Measurements from ENCODE around the gene HDGFL3. TPM values are rescaled to one million over a fixed set of nuclear protein-coding genes. Genes with fewer than 3 reads are reported as not detected.

HDGFL3 gene
- total and polyA plus RNA-seq, 10 of the 15 experiments (the other 5 are each of a cell fraction or from before 2014, with no cell fraction given): 5.6 to 40.6 (median 15.8) TPM

DNA sequence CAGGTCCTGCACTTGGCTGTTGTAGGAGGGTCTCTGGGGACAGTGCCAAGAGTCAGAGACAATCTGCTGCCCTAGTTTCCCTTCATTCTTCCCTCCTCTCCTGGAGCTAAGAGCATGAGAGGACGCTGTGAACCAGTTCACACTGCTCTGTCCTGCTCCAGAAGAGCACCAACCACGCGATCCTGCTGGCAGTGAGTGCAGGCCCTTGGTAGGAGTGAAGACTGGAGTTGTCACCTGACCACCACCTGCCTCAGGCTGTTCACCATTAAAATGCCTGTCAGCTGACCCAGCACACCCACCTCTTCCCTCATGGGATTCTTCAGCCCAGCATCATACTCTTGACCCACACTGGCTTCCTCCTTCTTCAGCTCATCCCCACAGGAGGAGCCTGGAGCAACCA is 97.2 kb downstream of the HDGFL3 start:
- TF ChIP-seq LARP7 (IDR thresholded peaks at IDR 0.05) (no peak), RCOR1 (conservative IDR thresholded peaks at IDR 0.05; ENCODE audit: low read depth, low read length) (no peak), SREBF2 (IDR thresholded peaks at IDR 0.05; ENCODE audit: low read length) (no peak), ESRRA (IDR thresholded peaks at IDR 0.05; ENCODE audit: low read length) (no peak), SRF (IDR thresholded peaks at IDR 0.05; ENCODE audit: low read depth in 2 of 2, low read length in 2 of 2) (no peak), BHLHE40 (IDR thresholded peaks at IDR 0.05; ENCODE audit: borderline replicate concordance in 1 of 2, low read depth in 2 of 2, low read length in 1 of 2) (no peak), NFXL1 (IDR thresholded peaks at IDR 0.05; ENCODE audit: borderline replicate concordance) (no peak), RFX5 (IDR thresholded peaks at IDR 0.05; ENCODE audit: low read depth, low read length) (no peak), HDAC6 (IDR thresholded peaks at IDR 0.05; ENCODE audit: unreplicated experiment) (no peak), PAX5 (IDR thresholded peaks at IDR 0.05; ENCODE audit: borderline replicate concordance, low read depth, low read length) (no peak)
- TF ChIP-seq, protein P1, sequence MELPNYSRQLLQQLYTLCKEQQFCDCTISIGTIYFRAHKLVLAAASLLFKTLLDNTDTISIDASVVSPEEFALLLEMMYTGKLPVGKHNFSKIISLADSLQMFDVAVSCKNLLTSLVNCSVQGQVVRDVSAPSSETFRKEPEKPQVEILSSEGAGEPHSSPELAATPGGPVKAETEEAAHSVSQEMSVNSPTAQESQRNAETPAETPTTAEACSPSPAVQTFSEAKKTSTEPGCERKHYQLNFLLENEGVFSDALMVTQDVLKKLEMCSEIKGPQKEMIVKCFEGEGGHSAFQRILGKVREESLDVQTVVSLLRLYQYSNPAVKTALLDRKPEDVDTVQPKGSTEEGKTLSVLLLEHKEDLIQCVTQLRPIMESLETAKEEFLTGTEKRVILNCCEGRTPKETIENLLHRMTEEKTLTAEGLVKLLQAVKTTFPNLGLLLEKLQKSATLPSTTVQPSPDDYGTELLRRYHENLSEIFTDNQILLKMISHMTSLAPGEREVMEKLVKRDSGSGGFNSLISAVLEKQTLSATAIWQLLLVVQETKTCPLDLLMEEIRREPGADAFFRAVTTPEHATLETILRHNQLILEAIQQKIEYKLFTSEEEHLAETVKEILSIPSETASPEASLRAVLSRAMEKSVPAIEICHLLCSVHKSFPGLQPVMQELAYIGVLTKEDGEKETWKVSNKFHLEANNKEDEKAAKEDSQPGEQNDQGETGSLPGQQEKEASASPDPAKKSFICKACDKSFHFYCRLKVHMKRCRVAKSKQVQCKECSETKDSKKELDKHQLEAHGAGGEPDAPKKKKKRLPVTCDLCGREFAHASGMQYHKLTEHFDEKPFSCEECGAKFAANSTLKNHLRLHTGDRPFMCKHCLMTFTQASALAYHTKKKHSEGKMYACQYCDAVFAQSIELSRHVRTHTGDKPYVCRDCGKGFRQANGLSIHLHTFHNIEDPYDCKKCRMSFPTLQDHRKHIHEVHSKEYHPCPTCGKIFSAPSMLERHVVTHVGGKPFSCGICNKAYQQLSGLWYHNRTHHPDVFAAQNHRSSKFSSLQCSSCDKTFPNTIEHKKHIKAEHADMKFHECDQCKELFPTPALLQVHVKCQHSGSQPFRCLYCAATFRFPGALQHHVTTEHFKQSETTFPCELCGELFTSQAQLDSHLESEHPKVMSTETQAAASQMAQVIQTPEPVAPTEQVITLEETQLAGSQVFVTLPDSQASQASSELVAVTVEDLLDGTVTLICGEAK (IDR thresholded peaks at IDR 0.05; ENCODE audit: borderline replicate concordance): no peak
- TF ChIP-seq, protein P2, sequence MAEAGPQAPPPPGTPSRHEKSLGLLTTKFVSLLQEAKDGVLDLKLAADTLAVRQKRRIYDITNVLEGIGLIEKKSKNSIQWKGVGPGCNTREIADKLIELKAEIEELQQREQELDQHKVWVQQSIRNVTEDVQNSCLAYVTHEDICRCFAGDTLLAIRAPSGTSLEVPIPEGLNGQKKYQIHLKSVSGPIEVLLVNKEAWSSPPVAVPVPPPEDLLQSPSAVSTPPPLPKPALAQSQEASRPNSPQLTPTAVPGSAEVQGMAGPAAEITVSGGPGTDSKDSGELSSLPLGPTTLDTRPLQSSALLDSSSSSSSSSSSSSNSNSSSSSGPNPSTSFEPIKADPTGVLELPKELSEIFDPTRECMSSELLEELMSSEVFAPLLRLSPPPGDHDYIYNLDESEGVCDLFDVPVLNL (IDR thresholded peaks at IDR 0.05; ENCODE audit: low read depth, low read length): no peak
- Histone ChIP-seq H3K27me3 (replicated peaks in 1 of 2; ENCODE audit: control insufficient read depth in 2 of 2, insufficient read depth in 2 of 2, low read length in 1 of 2) (no peaks in the 10 kb centered on the region), H2AFZ (ENCODE audit: control insufficient read depth, low read depth, low read length) (no peak overlapping the region), H3K9ac (ENCODE audit: control insufficient read depth, insufficient read depth, low read length) (no peak overlapping the region), H3K4me3 (no peak overlapping the region), H3K4me1 (ENCODE audit: control insufficient read depth, insufficient read depth, low read length) (peaks cover 20% of the 10 kb centered on the region), H3K4me2 (ENCODE audit: control insufficient read depth, insufficient read depth) (no peak overlapping the region), H3K27ac (ENCODE audit: control insufficient read depth, insufficient read depth) (no peak overlapping the region), H3K9me3 (replicated peaks; ENCODE audit: control insufficient read depth, insufficient read depth, low read length) (no peaks in the 10 kb centered on the region), H3K79me2 (ENCODE audit: control insufficient read depth, insufficient read depth, low read length) (no peaks in the 10 kb centered on the region; the same call in 1 of the 2 replicates), H3K36me3 (ENCODE audit: control insufficient read depth in 2 of 2, insufficient read depth in 2 of 2, low read length in 1 of 2) (peaks cover 0 to 1% of the 10 kb centered on the region in 2 experiments; a peak in 2 of 4 replicates), H4K20me1 (ENCODE audit: control insufficient read depth, insufficient read depth) (no peaks in the 10 kb centered on the region)
- DNase-seq (ENCODE audit: low read depth, low spot score): no peak
- ChIA-PET RAD21 (ENCODE audit: unreplicated experiment) (no interaction called here), SMC1A (ENCODE audit: uncharacterized antibody, unreplicated experiment) (no interaction called here), POLR2A (no interaction called here), CTCF (no interaction called here)
- in situ Hi-C loops (cut with MboI): loop anchor here (5.0 kb wide), 1 partner anchor 52 kb away; no protein-coding TSS in a partner anchor
- BruUV-seq (replicated peaks): no TSS peak
- 61% methylated on average over 3 of the region's 3 CpGs for WGBS (ENCODE audit: insufficient coverage, insufficient replicate concordance, low lambda C conversion rate, missing lambda C conversion rate)
- no peak for FAIRE-seq
- no peak for ATAC-seq
- intact Hi-C loops (cut with micrococcal nuclease; ENCODE audit: unreplicated experiment): no loop called here
